Measurements from ENCODE around the gene MIDN.
"Not testable (repeated sequence)": the region's sequence is repeated elsewhere in the genome, so short reads cannot be mapped to it uniquely, and the experiment has no call there.

MIDN gene

GRCh38 chr19:1243768-1244692 lies 4.4 kb upstream of the MIDN start:
- CTCF ChIA-PET, result interaction anchor here (0.5 to 7.7 kb wide), 26 partner anchors 9 to 1816 kb away, joined by 3 to 295 read pairs (median 4); partner anchors contain the start of genes ABCA7, CIRBP, FAM174C and WDR18
- peaks cover 15% of the 10 kb centered on the region for H3K27me3 Mint-ChIP-seq

GRCh38 chr19:1244693-1245451 lies 3.5 kb upstream of the MIDN start:
- no peak for DNase-seq
- Mint-ChIP-seq H3K27me3 (peaks cover 7% of the 10 kb centered on the region), H3K4me1 (peaks cover 36% of the 10 kb centered on the region), H3K27ac (peak overlapping the region; percentile 84), H3K9me3 (no peaks in the 10 kb centered on the region), H3K36me3 (peaks cover 6% of the 10 kb centered on the region), H3K4me3 (peak overlapping the region; percentile 15)
- CTCF ChIA-PET, result interaction anchor here (0.5 to 7.7 kb wide), 22 partner anchors 8 to 1815 kb away, joined by 3 to 295 read pairs (median 4); partner anchors contain the start of genes ABCA7, CIRBP, FAM174C and WDR18

More at GRCh38 chr19:1243768-1244692, 4.4 kb upstream of the MIDN start:
- peak; percentile 89 for DNase-seq
- no peaks in the 10 kb centered on the region for H3K9me3 Mint-ChIP-seq
- peak overlapping the region; percentile 15 for H3K4me3 Mint-ChIP-seq
- H3K4me1 Mint-ChIP-seq, result peaks cover 40% of the 10 kb centered on the region
- peak overlapping the region; percentile 84 for H3K27ac Mint-ChIP-seq
- H3K36me3 Mint-ChIP-seq, result peaks cover 5% of the 10 kb centered on the region

- Mint-ChIP-seq H3K36me3 (peaks cover 6% of the 10 kb centered on the region), H3K27me3 (peaks cover 5% of the 10 kb centered on the region), H3K27ac (no peak overlapping the region), H3K4me1 (peaks cover 35% of the 10 kb centered on the region), H3K4me3 (no peak overlapping the region), H3K9me3 (no peaks in the 10 kb centered on the region)
- DNase-seq, result no peak
- CTCF ChIA-PET, result interaction anchor here (1.4 to 7.7 kb wide), 3 partner anchors 21 to 34 kb away, joined by 3 to 295 read pairs (median 10); partner anchors contain the start of gene CIRBP
These were observed 2.7 kb upstream of the MIDN start for GRCh38 chr19:1245494-1246264.

GRCh38 chr19:1246265-1247087 lies 1.9 kb upstream of the MIDN start:
- peaks cover 10% of the 10 kb centered on the region for H3K36me3 Mint-ChIP-seq
- CTCF ChIA-PET, result interaction anchor here (7.7 kb wide), 1 partner anchor 20 kb away, joined by 295 read pairs; the partner anchor contains the start of gene CIRBP

GRCh38 chr19:1247748-1248138 lies 640 bp upstream of the MIDN start:
- Mint-ChIP-seq H3K9me3 (no peaks in the 10 kb centered on the region), H3K4me3 (peak overlapping the region; percentile 38), H3K27ac (no peak overlapping the region), H3K36me3 (peaks cover 15% of the 10 kb centered on the region), H3K4me1 (peaks cover 19% of the 10 kb centered on the region), H3K27me3 (no peaks in the 10 kb centered on the region)
- DNase-seq, result no peak
- CTCF ChIA-PET, result interaction anchor here (7.7 kb wide), 1 partner anchor 19 kb away, joined by 295 read pairs; the partner anchor contains the start of gene CIRBP

More at GRCh38 chr19:1246265-1247087, 1.9 kb upstream of the MIDN start:
- Mint-ChIP-seq H3K27ac (peak overlapping the region; percentile 49), H3K4me1 (peaks cover 27% of the 10 kb centered on the region)
- not testable (repeated sequence) for H3K9me3 Mint-ChIP-seq, H3K27me3 Mint-ChIP-seq, H3K4me3 Mint-ChIP-seq, DNase-seq

GRCh38 chr19:1248786-1249297 lies 459 bp downstream of the MIDN start:
- Mint-ChIP-seq H3K27me3 (no peaks in the 10 kb centered on the region), H3K36me3 (peaks cover 19% of the 10 kb centered on the region), H3K4me3 (peak overlapping the region; percentile 77), H3K9me3 (no peaks in the 10 kb centered on the region), H3K4me1 (peaks cover 15% of the 10 kb centered on the region), H3K27ac (peak overlapping the region; percentile 82)
- peak; percentile 82 for DNase-seq
- CTCF ChIA-PET, result interaction anchor here (0.6 to 0.7 kb wide), 2 partner anchors 18 to 20 kb away, joined by 3 to 5 read pairs; partner anchors contain the start of gene CIRBP

GRCh38 chr19:1249298-1249989 lies 1.1 kb downstream of the MIDN start:
- CTCF ChIA-PET, result interaction anchor here (0.6 to 0.7 kb wide), 2 partner anchors 17 to 19 kb away, joined by 3 to 5 read pairs; partner anchors contain the start of gene CIRBP
- Mint-ChIP-seq H3K4me1 (peaks cover 16% of the 10 kb centered on the region), H3K4me3 (peak overlapping the region; percentile 79), H3K36me3 (peaks cover 19% of the 10 kb centered on the region), H3K27me3 (no peaks in the 10 kb centered on the region), H3K27ac (peak overlapping the region; percentile 90), H3K9me3 (no peaks in the 10 kb centered on the region)
- peak; percentile 96 for DNase-seq

- Mint-ChIP-seq H3K27ac (peak overlapping the region; percentile 90), H3K9me3 (no peaks in the 10 kb centered on the region), H3K27me3 (no peaks in the 10 kb centered on the region), H3K4me1 (peaks cover 18% of the 10 kb centered on the region), H3K4me3 (peak overlapping the region; percentile 79), H3K36me3 (peaks cover 23% of the 10 kb centered on the region)
- CTCF ChIA-PET, result no interaction called here
- no peak for DNase-seq
These were observed 1.6 kb downstream of the MIDN start for GRCh38 chr19:1249990-1250436.

GRCh38 chr19:1250437-1251260 lies 2.3 kb downstream of the MIDN start:
- Mint-ChIP-seq H3K36me3 (peaks cover 26% of the 10 kb centered on the region), H3K9me3 (no peaks in the 10 kb centered on the region), H3K27me3 (no peaks in the 10 kb centered on the region), H3K27ac (peak overlapping the region; percentile 95), H3K4me1 (peaks cover 21% of the 10 kb centered on the region), H3K4me3 (peak overlapping the region; percentile 95)
- peak; percentile 74 for DNase-seq
- CTCF ChIA-PET, result interaction anchor here (0.9 kb wide), 1 partner anchor 15 kb away, joined by 3 read pairs; no protein-coding TSS in a partner anchor

GRCh38 chr19:1251330-1252220 lies 3.2 kb downstream of the MIDN start:
- Mint-ChIP-seq H3K4me1 (peaks cover 16% of the 10 kb centered on the region), H3K27ac (peak overlapping the region; percentile 95), H3K36me3 (peaks cover 29% of the 10 kb centered on the region), H3K9me3 (no peaks in the 10 kb centered on the region), H3K4me3 (peak overlapping the region; percentile 95), H3K27me3 (no peaks in the 10 kb centered on the region)
- peak; percentile 83 for DNase-seq
- CTCF ChIA-PET, result interaction anchor here (0.9 kb wide), 1 partner anchor 14 kb away, joined by 3 read pairs; no protein-coding TSS in a partner anchor
